HG03066 (cell line): ENCODE results near the gene CDKAL1.

ENCODE experiments used
- ATAC-seq: cut with Tn5 transposase; IDR thresholded peaks from one replicate; pipeline ENCODE4 v1.9.1; 2021; ENCODE audit warnings: low read depth; ENCODE audit not compliant: unreplicated experiment

CDKAL1 gene

DNA sequence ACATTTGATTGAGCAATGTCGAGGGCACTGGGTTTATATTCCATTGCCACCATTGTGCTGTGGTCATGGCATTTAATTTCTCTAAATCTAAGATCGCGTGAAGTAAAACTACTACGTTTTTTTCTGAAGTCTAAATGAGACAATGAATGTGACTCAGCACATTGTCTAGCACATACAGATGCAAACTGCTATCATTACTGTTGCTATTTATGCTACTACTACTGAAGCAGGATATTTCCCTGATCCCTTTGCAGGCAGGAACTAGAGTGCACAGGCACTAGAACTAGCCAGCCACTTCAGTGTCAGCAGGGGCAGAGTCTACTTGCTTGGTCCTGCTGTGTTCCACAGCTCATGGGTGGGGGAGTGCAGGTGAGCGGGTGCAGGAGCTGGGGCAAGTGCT, 449.7 kb downstream of the CDKAL1 start:
- no peak for ATAC-seq

- ATAC-seq = no peak
Observed at GRCh38 chr6:20985821-20986220, 451.6 kb downstream of the CDKAL1 start.

DNA sequence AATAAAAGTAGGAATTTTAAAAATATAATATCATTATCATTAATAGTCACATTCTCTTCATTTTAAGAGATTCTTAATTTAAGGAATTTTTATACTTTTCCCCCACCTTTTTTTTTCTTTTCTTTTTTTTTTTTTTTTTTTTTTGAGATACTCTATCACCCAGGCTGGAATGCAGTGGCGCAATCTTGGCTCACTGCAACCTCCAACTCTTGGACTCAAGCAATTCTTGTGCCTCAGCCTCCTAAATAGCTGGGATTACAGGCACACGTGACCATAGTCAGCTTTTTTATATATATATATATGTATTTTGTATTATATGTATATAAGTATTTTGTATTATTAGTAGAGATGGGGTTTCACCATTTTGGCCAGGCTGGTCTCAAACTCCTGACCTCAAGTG, 457.7 kb downstream of the CDKAL1 start:
- ATAC-seq = no peak

- no peak for ATAC-seq
Observed at GRCh38 chr6:20996099-20996498, 461.8 kb downstream of the CDKAL1 start.

- no peak for ATAC-seq
Observed at GRCh38 chr6:20997143-20997769, 463.0 kb downstream of the CDKAL1 start.

GRCh38 chr6:20997770-20998147, 463.5 kb downstream of the CDKAL1 start:
- no peak for ATAC-seq

DNA sequence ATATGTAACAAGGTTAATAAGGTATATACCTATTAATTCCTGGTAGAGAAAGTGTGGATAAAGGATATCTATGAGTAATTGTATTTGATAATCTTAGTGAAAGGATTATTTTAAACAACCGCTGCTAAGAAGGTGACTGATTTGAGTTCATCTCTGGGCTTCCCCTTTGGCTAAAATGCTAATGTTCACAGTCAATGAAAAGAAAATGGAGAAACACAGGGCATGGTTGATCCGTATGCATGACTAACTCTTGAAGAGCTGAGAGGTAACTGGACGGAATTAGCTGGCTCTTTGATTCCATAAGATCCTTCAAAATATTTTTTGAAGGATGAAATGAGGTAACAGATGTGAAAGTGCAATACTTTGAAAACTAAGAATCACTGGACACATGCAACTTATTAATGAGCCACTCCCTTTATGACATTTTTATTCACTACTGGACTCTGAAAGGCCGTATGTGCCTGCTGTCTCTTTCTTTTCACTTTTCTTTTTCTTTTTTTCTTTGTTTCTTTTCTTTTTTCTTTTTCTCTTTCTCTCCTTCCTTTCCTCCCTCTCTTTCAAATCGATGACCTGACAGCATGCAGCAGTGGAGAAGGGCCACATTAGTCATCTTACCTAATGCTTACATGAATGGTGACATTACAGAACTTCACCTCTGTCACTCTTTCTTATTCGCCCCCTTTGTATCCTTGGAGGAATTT, 464.6 kb downstream of the CDKAL1 start:
- ATAC-seq = no peak

DNA sequence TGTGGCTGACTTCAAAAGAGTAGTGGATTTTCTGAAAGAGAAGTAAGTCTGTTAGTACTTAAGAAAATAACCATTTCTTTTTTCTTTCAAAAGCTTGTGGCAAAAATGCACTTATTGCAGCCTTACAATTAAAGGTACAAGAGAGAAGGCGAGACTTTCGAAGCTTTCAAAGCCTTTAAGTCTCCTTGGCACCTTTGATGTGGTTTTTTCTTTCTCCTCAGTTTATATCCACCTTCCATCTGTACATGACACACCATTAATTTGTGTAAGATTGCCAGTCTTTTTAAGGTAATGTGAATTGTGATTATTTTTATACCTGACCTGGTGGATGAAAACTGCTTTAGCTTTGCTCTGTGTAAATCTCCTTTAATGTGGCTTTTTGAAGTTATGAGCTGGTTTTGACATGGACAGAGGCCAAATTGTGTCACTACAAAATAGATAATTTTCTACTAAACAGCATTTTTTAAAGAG, 466.1 kb downstream of the CDKAL1 start:
- ATAC-seq = no peak

DNA sequence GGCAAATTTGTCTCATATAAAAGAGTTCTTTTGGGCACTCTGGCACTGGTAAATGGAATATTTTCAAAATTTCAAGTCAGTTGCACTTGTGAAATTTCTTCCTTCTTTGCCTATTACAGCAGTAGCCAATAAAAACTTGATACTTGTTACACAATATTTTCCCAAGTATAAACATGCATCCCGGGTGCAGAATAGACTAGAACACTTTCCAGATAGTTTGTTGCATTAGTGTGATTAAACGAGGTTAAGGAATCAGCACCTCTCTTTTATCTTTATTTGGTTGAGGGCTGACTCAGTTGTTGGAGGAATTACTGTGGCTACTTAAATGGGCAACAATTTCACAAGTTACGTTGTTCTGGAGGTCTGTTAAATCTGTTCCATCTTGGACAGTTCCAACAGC, 467.5 kb downstream of the CDKAL1 start:
- no peak for ATAC-seq

DNA sequence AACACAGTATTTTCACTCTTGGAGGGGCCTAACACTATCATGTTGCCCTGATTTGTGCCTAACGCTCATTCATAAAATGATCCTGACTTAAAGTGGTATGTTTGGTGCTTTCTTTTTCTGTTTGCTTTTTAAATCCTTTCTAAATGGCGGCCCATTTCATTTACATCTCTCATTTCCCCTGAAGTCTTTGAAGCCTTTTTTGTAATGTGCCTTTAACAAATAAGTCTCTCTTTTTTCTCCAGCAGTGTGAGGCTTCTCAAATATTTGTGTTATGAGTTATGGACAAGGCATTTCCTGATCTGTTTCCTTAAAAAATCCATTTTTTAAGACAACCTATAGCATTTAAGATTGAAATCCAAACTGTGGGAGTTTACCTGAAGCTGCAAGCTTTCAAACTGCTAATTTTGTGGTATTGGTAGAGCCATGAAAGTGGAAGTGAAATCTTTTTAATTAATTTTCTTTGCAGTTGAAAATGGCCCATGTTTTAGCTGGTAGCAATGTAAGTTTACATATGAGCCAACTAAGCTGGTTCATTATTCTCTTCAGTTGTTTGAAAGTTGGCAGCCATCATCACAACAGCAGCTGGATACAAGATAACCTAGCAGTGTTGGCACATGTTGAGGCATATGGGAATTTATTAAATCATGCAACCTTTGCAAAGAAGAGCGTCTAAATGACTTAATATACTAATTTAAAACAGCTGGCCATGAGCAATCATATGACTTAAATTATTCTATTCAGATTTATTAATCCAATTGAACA, 469.7 kb downstream of the CDKAL1 start:
- peak; percentile 83 for ATAC-seq

DNA sequence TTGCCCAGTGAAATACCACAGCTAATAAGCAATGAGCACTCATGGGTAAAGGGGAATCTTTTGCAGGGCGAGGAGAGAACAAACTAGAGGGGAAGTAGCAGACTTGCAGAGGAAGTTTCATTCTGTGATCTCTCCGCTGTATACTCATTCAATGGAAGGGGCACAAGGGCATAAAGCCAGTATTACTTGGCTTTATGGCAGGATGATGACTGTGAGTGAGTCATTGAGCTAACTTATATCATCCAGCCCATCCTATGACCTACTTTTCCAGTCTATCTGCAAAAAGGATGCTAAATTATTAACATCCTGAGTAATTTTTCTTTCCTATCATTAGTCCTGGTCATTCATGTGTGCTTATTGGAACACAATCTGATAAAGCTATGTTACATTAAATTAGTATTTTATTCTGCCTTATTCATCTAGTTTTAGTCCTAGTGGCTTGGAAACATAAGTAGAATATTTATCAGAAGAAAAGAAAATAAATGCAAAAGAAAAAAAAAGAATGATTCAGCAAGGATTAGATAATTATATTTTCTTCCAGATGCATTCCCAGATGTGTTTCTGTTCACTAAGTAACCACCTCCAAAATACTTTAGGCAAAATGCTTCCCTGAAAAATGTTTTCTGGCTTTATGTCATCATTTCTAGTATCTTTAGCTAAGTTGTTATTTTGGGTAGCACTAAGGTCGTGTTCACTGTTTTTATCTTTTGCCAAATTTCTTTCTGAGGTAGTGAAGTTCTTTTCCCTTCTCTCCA, 471.7 kb downstream of the CDKAL1 start:
- ATAC-seq = no peak

DNA sequence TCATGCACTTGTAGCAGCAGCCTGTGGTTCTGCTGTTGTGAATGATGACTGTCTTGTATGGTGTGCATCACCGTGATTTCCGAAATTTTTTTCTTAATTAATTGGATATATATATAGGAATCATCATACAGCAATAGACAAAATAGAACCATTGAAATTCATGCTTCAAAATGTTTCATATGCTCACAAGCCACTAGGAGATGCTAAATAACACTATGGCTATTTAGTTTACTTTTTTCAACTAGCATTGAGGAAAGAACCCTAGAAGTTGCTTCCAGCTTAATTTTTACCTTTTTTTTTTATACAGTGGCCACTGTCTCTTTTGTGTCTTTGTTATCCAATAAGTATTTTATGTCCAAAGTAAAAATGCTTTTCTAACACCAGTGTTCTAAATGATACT, 485.4 kb downstream of the CDKAL1 start:
- ATAC-seq = no peak

DNA sequence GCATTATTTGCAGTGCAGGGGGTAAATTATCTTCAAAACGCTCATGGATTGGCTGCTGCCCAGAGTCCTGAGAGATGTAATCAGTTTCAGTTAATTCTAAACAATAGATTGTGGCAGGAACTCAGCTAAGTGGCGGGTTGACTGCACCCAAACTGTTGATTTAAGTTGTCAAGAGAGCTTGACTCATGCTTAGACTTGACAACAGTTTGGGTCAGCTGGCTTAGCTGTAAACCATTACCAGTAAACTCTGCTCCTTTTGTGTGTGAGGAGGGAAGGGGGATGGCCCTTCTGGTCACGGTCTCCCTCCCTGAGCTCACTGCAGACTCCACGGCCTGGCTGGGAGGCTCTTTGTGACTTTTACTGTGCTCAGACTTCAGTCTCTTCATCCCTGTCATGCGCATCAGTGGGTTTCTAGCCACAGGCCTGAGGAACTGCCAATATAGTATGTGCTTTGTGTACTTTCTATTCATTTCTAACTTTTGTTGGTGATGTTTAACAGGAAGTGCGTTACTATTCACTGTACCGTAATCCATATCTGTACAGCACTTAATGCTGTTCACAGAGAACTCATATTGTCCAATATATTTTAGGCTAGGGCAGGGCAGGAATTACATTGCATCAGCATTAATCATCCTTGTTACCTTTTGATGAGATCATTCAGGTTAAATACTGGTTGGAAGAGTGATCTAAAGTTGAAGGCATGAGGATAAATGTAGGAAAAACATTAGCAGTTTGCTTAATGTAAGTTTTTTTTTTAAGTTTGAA, 488.3 kb downstream of the CDKAL1 start:
- peak; percentile 92 for ATAC-seq

DNA sequence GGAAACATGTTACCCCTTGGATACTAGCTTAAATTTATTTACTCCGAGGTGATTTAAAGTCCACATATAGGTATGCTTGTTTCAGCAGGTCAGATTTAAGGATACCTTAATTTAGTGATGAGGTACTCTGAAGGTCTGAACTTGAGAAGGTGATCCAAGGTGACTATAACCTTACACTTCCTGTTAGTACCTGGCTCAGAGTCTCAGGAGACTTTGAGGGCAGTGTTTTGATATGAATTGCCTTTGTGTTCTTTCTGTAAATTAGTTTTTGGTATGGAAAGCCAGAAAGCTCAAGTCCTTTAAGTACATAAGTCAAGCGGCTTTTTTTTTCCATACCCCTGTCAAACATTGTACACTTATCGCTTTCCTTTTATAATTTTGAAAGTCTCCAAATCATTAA, 489.0 kb downstream of the CDKAL1 start:
- ATAC-seq = no peak

DNA sequence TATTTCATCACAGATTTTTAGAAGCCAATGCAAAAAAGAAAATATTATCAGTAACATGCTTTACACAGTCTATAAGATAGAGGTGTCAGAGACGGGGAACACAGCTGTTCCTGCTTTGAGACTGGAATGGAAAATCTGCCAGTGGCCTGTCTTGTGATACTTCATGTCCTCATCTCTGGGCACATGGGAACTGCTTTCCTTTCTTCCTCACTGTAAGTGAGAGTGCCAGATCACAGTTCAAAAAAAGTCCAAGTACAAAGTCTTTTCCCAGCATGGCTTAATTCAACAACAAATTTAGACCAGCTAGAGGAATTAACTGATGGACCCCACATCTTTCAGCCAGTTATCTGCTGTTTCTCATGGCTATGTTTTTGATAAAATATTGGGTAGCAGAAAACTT, 490.4 kb downstream of the CDKAL1 start:
- ATAC-seq = no peak

DNA sequence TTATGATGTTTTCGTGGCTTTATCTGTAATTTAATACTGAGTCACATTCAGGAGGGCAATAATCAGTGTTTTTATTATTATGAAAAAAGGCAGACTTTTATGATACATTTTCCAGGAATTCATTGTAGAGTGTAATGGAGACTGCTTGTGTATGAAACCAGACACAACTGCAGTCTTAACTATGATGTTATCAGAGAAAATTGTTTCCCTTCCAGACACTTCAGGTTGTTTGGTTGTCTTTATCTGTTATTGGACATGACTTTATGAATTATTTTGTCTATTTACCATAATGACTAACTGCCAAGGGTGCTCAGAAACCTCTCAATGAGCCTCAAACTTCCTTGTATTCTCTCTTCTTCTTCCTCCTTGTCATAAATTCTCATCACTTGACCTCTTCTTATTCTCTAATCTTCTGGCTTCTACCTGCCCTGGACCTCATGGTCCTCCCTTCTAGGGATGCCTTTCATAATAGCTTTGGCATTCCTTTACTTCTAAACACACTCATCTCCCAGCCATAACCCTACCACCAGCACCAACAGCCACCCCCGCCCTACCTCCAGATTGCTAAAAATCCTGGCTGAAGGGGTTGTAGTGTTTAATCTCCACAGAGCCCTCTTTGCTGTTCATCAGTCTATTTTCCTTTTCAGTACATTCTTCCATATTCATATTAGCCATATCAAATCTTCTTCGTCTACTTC, 492.5 kb downstream of the CDKAL1 start:
- ATAC-seq = no peak

DNA sequence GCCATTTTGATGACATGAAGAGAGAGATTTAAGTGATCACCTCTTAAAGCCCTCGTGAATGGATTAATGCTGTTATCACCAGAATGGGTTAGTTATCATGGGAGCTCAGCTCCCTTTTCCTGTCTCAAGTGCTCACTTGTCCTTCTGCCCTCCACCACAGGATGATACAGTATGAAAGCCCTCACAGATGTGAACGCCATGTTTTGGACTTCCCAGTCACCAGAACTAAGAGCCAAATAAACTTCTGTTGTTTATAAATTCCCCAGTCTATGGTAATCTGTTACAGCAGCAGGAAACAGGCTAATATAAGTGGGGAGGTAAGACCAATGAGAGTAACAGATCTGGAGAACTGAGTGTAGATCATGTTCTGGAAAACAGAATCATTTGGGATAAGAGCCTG, 493.2 kb downstream of the CDKAL1 start:
- ATAC-seq = no peak

- ATAC-seq = no peak
Observed at GRCh38 chr6:21031182-21031581, 496.9 kb downstream of the CDKAL1 start.

- no peak for ATAC-seq
Observed at GRCh38 chr6:21033084-21033483, 498.8 kb downstream of the CDKAL1 start.

GRCh38 chr6:21033575-21034026, 499.3 kb downstream of the CDKAL1 start:
- no peak for ATAC-seq
